COR-L47 (cell line): ENCODE measurements around the gene ALDH3B1.

Experiments used
- DNase-seq: peaks from one replicate; lab custom pipeline; 2025; lab: John Stamatoyannopoulos, UW

ALDH3B1 gene

GRCh38 chr11:68031144-68031464, 21.0 kb downstream of the ALDH3B1 start:
- no peak for DNase-seq

- no peak for DNase-seq
These were observed 21.9 kb downstream of the ALDH3B1 start for GRCh38 chr11:68032003-68032402.

GRCh38 chr11:68032997-68033707, 23.0 kb downstream of the ALDH3B1 start:
- DNase-seq, result no peak

- no peak for DNase-seq
These were observed 23.6 kb downstream of the ALDH3B1 start for GRCh38 chr11:68033708-68034045.

GRCh38 chr11:68035266-68035876, 25.2 kb downstream of the ALDH3B1 start:
- DNase-seq, result no peak

GRCh38 chr11:68036141-68036716, 26.1 kb downstream of the ALDH3B1 start:
- no peak for DNase-seq

GRCh38 chr11:68036717-68037239, 26.7 kb downstream of the ALDH3B1 start:
- no peak for DNase-seq

- no peak for DNase-seq
These were observed 27.5 kb downstream of the ALDH3B1 start for GRCh38 chr11:68037411-68038225.

GRCh38 chr11:68038226-68038717, 28.1 kb downstream of the ALDH3B1 start:
- DNase-seq, result no peak

GRCh38 chr11:68038718-68039525, 28.8 kb downstream of the ALDH3B1 start, which contains the start of gene TCIRG1:
Gene TCIRG1 (plus strand): TSS chr11:68039025. CDS start chr11:68041272, 2,247 bp downstream.
- no peak for DNase-seq

GRCh38 chr11:68039526-68040086, 29.5 kb downstream of the ALDH3B1 start:
- no peak for DNase-seq

- DNase-seq, result no peak
These were observed 30.2 kb downstream of the ALDH3B1 start for GRCh38 chr11:68040101-68040956.

GRCh38 chr11:68040957-68041591, 30.9 kb downstream of the ALDH3B1 start:
- no peak for DNase-seq

- no peak for DNase-seq
These were observed 31.6 kb downstream of the ALDH3B1 start for GRCh38 chr11:68041617-68042218.

- no peak for DNase-seq
These were observed 32.3 kb downstream of the ALDH3B1 start for GRCh38 chr11:68042219-68043028.

- no peak for DNase-seq
These were observed 32.9 kb downstream of the ALDH3B1 start for GRCh38 chr11:68043029-68043348.

- DNase-seq, result no peak
These were observed 33.4 kb downstream of the ALDH3B1 start for GRCh38 chr11:68043349-68044144.
